Measurements from ENCODE around the gene ACTR2.
"Not testable (repeated sequence)": the region's sequence is repeated elsewhere in the genome, so short reads cannot be mapped to it uniquely, and the experiment has no call there.

ACTR2 gene

GRCh38 chr2:65240657-65241056, 13.0 kb downstream of the ACTR2 start:
- Histone ChIP-seq H3K36me3 (ENCODE audit: control insufficient read depth, insufficient read depth, low read length) (peaks cover 5% of the 10 kb centered on the region), H3K27me3 (ENCODE audit: control insufficient read depth, insufficient read depth, low read length) (no peaks in the 10 kb centered on the region), H3K4me1 (ENCODE audit: control insufficient read depth, insufficient read depth, low read length) (no peaks in the 10 kb centered on the region), H3K9ac (ENCODE audit: low read length) (no peak overlapping the region), H3K4me3 (ENCODE audit: low read length) (no peak overlapping the region), H3K27ac (ENCODE audit: low read depth, low read length) (no peak overlapping the region)

GRCh38 chr2:65244452-65244851, 16.8 kb downstream of the ACTR2 start:
- H3K27ac ChIP-seq (ENCODE audit: low read depth, low read length); H3K4me1 ChIP-seq (ENCODE audit: control insufficient read depth, insufficient read depth, low read length); H3K4me3 ChIP-seq (ENCODE audit: low read length); H3K36me3 ChIP-seq (ENCODE audit: control insufficient read depth, insufficient read depth, low read length); H3K9ac ChIP-seq (ENCODE audit: low read length); H3K27me3 ChIP-seq (ENCODE audit: control insufficient read depth, insufficient read depth, low read length): not testable (repeated sequence)

GRCh38 chr2:65252640-65253039, 25.0 kb downstream of the ACTR2 start:
- Histone ChIP-seq H3K4me3 (ENCODE audit: low read length) (no peak overlapping the region), H3K36me3 (ENCODE audit: control insufficient read depth, insufficient read depth, low read length) (peaks cover 5% of the 10 kb centered on the region), H3K27ac (ENCODE audit: low read depth, low read length) (no peak overlapping the region), H3K9ac (ENCODE audit: low read length) (no peak overlapping the region), H3K27me3 (ENCODE audit: control insufficient read depth, insufficient read depth, low read length) (no peaks in the 10 kb centered on the region), H3K4me1 (ENCODE audit: control insufficient read depth, insufficient read depth, low read length) (no peaks in the 10 kb centered on the region)

- Histone ChIP-seq H3K9ac (ENCODE audit: low read length) (no peak overlapping the region), H3K27me3 (ENCODE audit: control insufficient read depth, insufficient read depth, low read length) (no peaks in the 10 kb centered on the region), H3K27ac (ENCODE audit: low read depth, low read length) (no peak overlapping the region), H3K4me3 (ENCODE audit: low read length) (no peak overlapping the region), H3K4me1 (ENCODE audit: control insufficient read depth, insufficient read depth, low read length) (no peaks in the 10 kb centered on the region), H3K36me3 (ENCODE audit: control insufficient read depth, insufficient read depth, low read length) (peaks cover 5% of the 10 kb centered on the region)
Observed at GRCh38 chr2:65255356-65255755, 27.7 kb downstream of the ACTR2 start.

- Histone ChIP-seq H3K27me3 (ENCODE audit: control insufficient read depth, insufficient read depth, low read length) (no peaks in the 10 kb centered on the region), H3K4me1 (ENCODE audit: control insufficient read depth, insufficient read depth, low read length) (no peaks in the 10 kb centered on the region), H3K9ac (ENCODE audit: low read length) (no peak overlapping the region), H3K36me3 (ENCODE audit: control insufficient read depth, insufficient read depth, low read length) (peaks cover 5% of the 10 kb centered on the region), H3K27ac (ENCODE audit: low read depth, low read length) (no peak overlapping the region), H3K4me3 (ENCODE audit: low read length) (no peak overlapping the region)
Observed at GRCh38 chr2:65256054-65256453, 28.4 kb downstream of the ACTR2 start.

GRCh38 chr2:65257866-65258265, 30.2 kb downstream of the ACTR2 start:
- H3K4me3 ChIP-seq (ENCODE audit: low read length); H3K36me3 ChIP-seq (ENCODE audit: control insufficient read depth, insufficient read depth, low read length); H3K9ac ChIP-seq (ENCODE audit: low read length); H3K27ac ChIP-seq (ENCODE audit: low read depth, low read length); H3K27me3 ChIP-seq (ENCODE audit: control insufficient read depth, insufficient read depth, low read length); H3K4me1 ChIP-seq (ENCODE audit: control insufficient read depth, insufficient read depth, low read length): not testable (repeated sequence)

- Histone ChIP-seq H3K27ac (ENCODE audit: low read depth, low read length) (no peak overlapping the region), H3K9ac (ENCODE audit: low read length) (no peak overlapping the region), H3K4me3 (ENCODE audit: low read length) (no peak overlapping the region), H3K27me3 (ENCODE audit: control insufficient read depth, insufficient read depth, low read length) (no peaks in the 10 kb centered on the region), H3K4me1 (ENCODE audit: control insufficient read depth, insufficient read depth, low read length) (no peaks in the 10 kb centered on the region), H3K36me3 (ENCODE audit: control insufficient read depth, insufficient read depth, low read length) (peaks cover 6% of the 10 kb centered on the region)
Observed at GRCh38 chr2:65261676-65262075, 34.0 kb downstream of the ACTR2 start.

GRCh38 chr2:65263262-65263661, 35.6 kb downstream of the ACTR2 start:
- Histone ChIP-seq H3K4me1 (ENCODE audit: control insufficient read depth, insufficient read depth, low read length) (no peaks in the 10 kb centered on the region), H3K27ac (ENCODE audit: low read depth, low read length) (no peak overlapping the region), H3K36me3 (ENCODE audit: control insufficient read depth, insufficient read depth, low read length) (peaks cover 12% of the 10 kb centered on the region), H3K27me3 (ENCODE audit: control insufficient read depth, insufficient read depth, low read length) (no peaks in the 10 kb centered on the region), H3K9ac (ENCODE audit: low read length) (no peak overlapping the region), H3K4me3 (ENCODE audit: low read length) (no peak overlapping the region)

GRCh38 chr2:65263986-65264385, 36.4 kb downstream of the ACTR2 start:
- H3K36me3 ChIP-seq (ENCODE audit: control insufficient read depth, insufficient read depth, low read length), result peaks cover 16% of the 10 kb centered on the region
- no peaks in the 10 kb centered on the region for H3K27me3 ChIP-seq (ENCODE audit: control insufficient read depth, insufficient read depth, low read length)
- H3K27ac ChIP-seq (ENCODE audit: low read depth, low read length), result no peak overlapping the region
- no peaks in the 10 kb centered on the region for H3K4me1 ChIP-seq (ENCODE audit: control insufficient read depth, insufficient read depth, low read length)
- no peak overlapping the region for H3K9ac ChIP-seq (ENCODE audit: low read length)
- no peak overlapping the region for H3K4me3 ChIP-seq (ENCODE audit: low read length)

GRCh38 chr2:65264821-65265670, 37.4 kb downstream of the ACTR2 start:
- H3K36me3 ChIP-seq (ENCODE audit: control insufficient read depth, insufficient read depth, low read length), result peaks cover 16% of the 10 kb centered on the region
- H3K4me3 ChIP-seq (ENCODE audit: low read length), result no peak overlapping the region

GRCh38 chr2:65265671-65266045, 38.0 kb downstream of the ACTR2 start:
- peaks cover 16% of the 10 kb centered on the region for H3K36me3 ChIP-seq (ENCODE audit: control insufficient read depth, insufficient read depth, low read length)
- no peak overlapping the region for H3K4me3 ChIP-seq (ENCODE audit: low read length)
- no peak overlapping the region for H3K9ac ChIP-seq (ENCODE audit: low read length)
- no peaks in the 10 kb centered on the region for H3K27me3 ChIP-seq (ENCODE audit: control insufficient read depth, insufficient read depth, low read length)
- H3K4me1 ChIP-seq (ENCODE audit: control insufficient read depth, insufficient read depth, low read length), result no peaks in the 10 kb centered on the region
- H3K27ac ChIP-seq (ENCODE audit: low read depth, low read length), result no peak overlapping the region

More at GRCh38 chr2:65264821-65265670, 37.4 kb downstream of the ACTR2 start:
- H3K27me3 ChIP-seq (ENCODE audit: control insufficient read depth, insufficient read depth, low read length), result no peaks in the 10 kb centered on the region
- H3K9ac ChIP-seq (ENCODE audit: low read length), result no peak overlapping the region
- H3K4me1 ChIP-seq (ENCODE audit: control insufficient read depth, insufficient read depth, low read length), result no peaks in the 10 kb centered on the region
- no peak overlapping the region for H3K27ac ChIP-seq (ENCODE audit: low read depth, low read length)

GRCh38 chr2:65267008-65267407, 39.4 kb downstream of the ACTR2 start:
- Histone ChIP-seq H3K36me3 (ENCODE audit: control insufficient read depth, insufficient read depth, low read length) (peaks cover 20% of the 10 kb centered on the region), H3K4me3 (ENCODE audit: low read length) (no peak overlapping the region), H3K4me1 (ENCODE audit: control insufficient read depth, insufficient read depth, low read length) (no peaks in the 10 kb centered on the region), H3K27me3 (ENCODE audit: control insufficient read depth, insufficient read depth, low read length) (no peaks in the 10 kb centered on the region), H3K9ac (ENCODE audit: low read length) (no peak overlapping the region), H3K27ac (ENCODE audit: low read depth, low read length) (no peak overlapping the region)

GRCh38 chr2:65268957-65269356, 41.3 kb downstream of the ACTR2 start:
- Histone ChIP-seq H3K27me3 (ENCODE audit: control insufficient read depth, insufficient read depth, low read length) (no peaks in the 10 kb centered on the region), H3K9ac (ENCODE audit: low read length) (no peak overlapping the region), H3K4me3 (ENCODE audit: low read length) (no peak overlapping the region), H3K36me3 (ENCODE audit: control insufficient read depth, insufficient read depth, low read length) (peaks cover 20% of the 10 kb centered on the region), H3K27ac (ENCODE audit: low read depth, low read length) (no peak overlapping the region), H3K4me1 (ENCODE audit: control insufficient read depth, insufficient read depth, low read length) (no peaks in the 10 kb centered on the region)

Data from rectal smooth muscle tissue (tissue), 1 donor.